Chondrocyte (in vitro differentiated cells): ENCODE results near the gene ZBTB5. TPM values are rescaled to one million over a fixed set of nuclear protein-coding genes. Genes with fewer than 3 reads are reported as not detected.

Experiments
- DNase-seq: peaks from one replicate; pipeline ENCODE4 v3.0.0; 2021; ENCODE audit warnings: mixed read lengths, low spot score
- H3K27ac Mint-ChIP-seq: one replicate; pipeline ENCODE4 v1.8.0; 2021; ENCODE audit warnings: mild to moderate bottlenecking, moderate library complexity, mixed read lengths; ENCODE audit not compliant: unreplicated experiment
- H3K27me3 Mint-ChIP-seq: 2 replicates; pipeline ENCODE4 v1.8.0; 2021; ENCODE audit warnings: low read depth, mixed read lengths
- H3K36me3 Mint-ChIP-seq: 2 replicates; pipeline ENCODE4 v1.8.0; 2021; ENCODE audit warnings: low read depth, mixed read lengths
- H3K4me1 Mint-ChIP-seq: 2 replicates; pipeline ENCODE4 v1.8.0; 2021; ENCODE audit warnings: low read depth, mild to moderate bottlenecking, mixed read lengths
- H3K4me3 Mint-ChIP-seq: one replicate; pipeline ENCODE4 v1.8.0; 2021; ENCODE audit warnings: mild to moderate bottlenecking, moderate library complexity, mixed read lengths; ENCODE audit not compliant: unreplicated experiment
- H3K9me3 Mint-ChIP-seq: 2 replicates; pipeline ENCODE4 v1.8.0; 2021; ENCODE audit warnings: low read depth, mixed read lengths
- total RNA-seq: library from RNA; stranded (reverse); gene quantifications from 3 replicates; pipeline ENCODE4 v1.2.1, GENCODE V29; 2021
- TF ChIP-seq, protein P1 (sequence below): fragments of 200-600 bp; sonication (generic); IDR thresholded peaks from 2 replicates; pipeline ENCODE4 v1.5.0; 2021; ENCODE audit warnings: antibody characterized with exemption, mild to moderate bottlenecking, moderate library complexity

The ZBTB5 gene
- total RNA-seq, 1 donor from 2014 or later, result 14.5 TPM

GRCh38 chr9:37410354-37410861, 54.8 kb downstream of the ZBTB5 start:
- Mint-ChIP-seq H3K4me3 (no peak overlapping the region), H3K27me3 (no peaks in the 10 kb centered on the region), H3K36me3 (no peaks in the 10 kb centered on the region), H3K27ac (no peak overlapping the region), H3K4me1 (peaks cover 20% of the 10 kb centered on the region), H3K9me3 (no peaks in the 10 kb centered on the region)
- TF ChIP-seq, protein P1, sequence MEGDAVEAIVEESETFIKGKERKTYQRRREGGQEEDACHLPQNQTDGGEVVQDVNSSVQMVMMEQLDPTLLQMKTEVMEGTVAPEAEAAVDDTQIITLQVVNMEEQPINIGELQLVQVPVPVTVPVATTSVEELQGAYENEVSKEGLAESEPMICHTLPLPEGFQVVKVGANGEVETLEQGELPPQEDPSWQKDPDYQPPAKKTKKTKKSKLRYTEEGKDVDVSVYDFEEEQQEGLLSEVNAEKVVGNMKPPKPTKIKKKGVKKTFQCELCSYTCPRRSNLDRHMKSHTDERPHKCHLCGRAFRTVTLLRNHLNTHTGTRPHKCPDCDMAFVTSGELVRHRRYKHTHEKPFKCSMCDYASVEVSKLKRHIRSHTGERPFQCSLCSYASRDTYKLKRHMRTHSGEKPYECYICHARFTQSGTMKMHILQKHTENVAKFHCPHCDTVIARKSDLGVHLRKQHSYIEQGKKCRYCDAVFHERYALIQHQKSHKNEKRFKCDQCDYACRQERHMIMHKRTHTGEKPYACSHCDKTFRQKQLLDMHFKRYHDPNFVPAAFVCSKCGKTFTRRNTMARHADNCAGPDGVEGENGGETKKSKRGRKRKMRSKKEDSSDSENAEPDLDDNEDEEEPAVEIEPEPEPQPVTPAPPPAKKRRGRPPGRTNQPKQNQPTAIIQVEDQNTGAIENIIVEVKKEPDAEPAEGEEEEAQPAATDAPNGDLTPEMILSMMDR, result no peak
- DNase-seq, result no peak

DNA sequence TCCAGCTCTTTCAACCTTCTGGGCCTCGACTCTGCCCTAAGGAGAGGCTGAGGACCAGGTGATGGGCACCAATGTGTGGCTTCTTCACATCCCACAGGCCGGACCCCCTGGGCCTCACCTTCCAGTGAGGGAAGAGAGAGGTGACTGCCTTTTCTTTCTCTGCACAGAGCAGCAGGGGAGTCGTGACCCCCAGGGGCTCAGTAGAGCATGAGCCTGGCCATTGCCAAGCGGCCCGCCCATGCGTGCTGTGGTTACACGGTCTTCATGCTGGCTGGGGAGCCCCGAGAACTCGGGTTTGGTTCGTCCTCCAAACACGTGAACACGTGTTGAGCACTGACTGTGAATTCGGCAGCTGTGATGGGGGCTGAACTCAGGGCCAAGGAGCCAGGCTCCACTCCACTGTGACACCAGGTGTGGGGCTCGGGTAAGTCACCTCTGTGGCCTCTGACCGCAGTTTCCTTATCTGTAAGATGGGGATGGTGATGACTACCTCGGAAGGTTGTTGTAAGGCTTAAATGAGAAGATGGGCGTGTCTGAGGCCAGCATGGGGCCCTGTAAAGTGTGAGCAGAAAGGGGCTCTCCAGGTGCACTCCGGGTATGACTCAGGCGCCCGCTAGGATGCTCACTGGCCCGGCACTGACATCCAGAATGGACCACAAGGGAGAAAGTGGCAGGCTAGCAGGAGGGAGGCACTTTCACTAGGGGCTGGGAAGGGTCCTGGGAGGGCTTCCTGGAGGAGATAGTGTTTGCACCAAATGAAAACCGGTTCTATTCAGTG, 56.1 kb downstream of the ZBTB5 start:
- peaks cover 17% of the 10 kb centered on the region for H3K4me1 Mint-ChIP-seq
- no peaks in the 10 kb centered on the region for H3K9me3 Mint-ChIP-seq
- H3K27me3 Mint-ChIP-seq, result no peaks in the 10 kb centered on the region
- H3K36me3 Mint-ChIP-seq, result no peaks in the 10 kb centered on the region
- DNase-seq, result no peak
- TF ChIP-seq, protein P1, result no peak
- H3K4me3 Mint-ChIP-seq, result no peak overlapping the region
- no peak overlapping the region for H3K27ac Mint-ChIP-seq

DNA sequence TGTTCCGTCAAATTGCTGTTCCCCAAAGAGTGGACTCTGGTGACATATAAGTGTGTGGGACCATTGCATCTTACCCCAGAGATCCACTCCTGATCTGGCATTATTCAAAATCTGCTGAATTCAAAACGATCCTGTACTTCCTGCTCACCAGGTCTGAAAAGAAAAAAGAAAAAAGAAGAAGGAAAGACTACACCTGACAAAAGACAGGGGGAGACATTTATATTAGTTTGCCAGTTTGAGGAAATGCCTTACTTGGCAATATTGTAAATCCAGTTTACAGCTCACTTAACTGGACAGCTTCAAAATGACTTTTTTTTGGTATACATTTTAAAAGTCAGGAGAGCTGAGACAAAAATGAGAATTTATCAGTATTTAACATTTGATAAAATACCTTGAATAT, 57.8 kb downstream of the ZBTB5 start:
- DNase-seq, result no peak
- TF ChIP-seq, protein P1, result peak; percentile 68
- H3K27ac Mint-ChIP-seq, result no peak overlapping the region
- peaks cover 8% of the 10 kb centered on the region for H3K4me1 Mint-ChIP-seq
- H3K36me3 Mint-ChIP-seq, result no peaks in the 10 kb centered on the region
- H3K4me3 Mint-ChIP-seq, result no peak overlapping the region
- no peaks in the 10 kb centered on the region for H3K27me3 Mint-ChIP-seq
- H3K9me3 Mint-ChIP-seq, result no peaks in the 10 kb centered on the region

DNA sequence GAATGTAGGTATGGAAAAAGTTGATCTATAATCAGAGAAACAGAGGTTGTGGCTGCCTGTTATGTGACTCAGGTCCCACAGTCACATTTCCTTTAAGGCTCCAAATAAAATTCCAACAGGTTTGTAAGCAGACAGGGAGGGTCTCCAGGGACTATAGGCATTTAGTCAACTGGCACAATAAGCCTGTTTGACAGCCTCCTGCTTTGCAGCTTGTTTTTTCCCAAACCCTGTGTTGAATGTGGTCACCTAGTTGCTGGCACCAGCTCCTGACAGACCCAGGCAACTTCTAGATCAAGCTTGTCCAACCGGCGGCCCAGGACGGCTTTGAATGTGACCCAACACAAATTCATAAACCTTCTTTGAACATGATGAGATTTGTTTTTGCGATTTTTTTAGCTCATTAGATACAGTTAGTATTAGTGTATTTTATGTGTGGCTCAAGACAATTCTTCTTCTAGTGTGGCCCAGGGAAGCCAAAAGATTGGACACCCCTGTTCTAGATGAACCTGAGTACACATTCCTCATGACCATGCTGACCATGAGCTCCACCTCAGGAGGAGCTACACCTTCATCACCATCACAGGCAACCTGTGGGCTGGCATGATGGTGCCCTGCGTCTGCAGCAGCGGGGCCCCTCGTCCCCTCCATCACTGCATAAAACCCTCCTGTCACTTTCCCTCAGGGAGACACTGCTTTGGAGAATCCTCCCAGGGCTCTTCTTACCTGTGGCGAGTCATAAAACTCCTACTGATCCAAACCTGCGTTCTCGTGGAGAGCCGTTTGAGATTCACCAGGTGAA, 58.4 kb downstream of the ZBTB5 start:
- no peak for DNase-seq
- Mint-ChIP-seq H3K4me1 (peaks cover 5% of the 10 kb centered on the region), H3K36me3 (no peaks in the 10 kb centered on the region), H3K9me3 (no peaks in the 10 kb centered on the region), H3K27me3 (no peaks in the 10 kb centered on the region), H3K27ac (no peak overlapping the region), H3K4me3 (no peak overlapping the region)
- TF ChIP-seq, protein P1, result no peak

DNA sequence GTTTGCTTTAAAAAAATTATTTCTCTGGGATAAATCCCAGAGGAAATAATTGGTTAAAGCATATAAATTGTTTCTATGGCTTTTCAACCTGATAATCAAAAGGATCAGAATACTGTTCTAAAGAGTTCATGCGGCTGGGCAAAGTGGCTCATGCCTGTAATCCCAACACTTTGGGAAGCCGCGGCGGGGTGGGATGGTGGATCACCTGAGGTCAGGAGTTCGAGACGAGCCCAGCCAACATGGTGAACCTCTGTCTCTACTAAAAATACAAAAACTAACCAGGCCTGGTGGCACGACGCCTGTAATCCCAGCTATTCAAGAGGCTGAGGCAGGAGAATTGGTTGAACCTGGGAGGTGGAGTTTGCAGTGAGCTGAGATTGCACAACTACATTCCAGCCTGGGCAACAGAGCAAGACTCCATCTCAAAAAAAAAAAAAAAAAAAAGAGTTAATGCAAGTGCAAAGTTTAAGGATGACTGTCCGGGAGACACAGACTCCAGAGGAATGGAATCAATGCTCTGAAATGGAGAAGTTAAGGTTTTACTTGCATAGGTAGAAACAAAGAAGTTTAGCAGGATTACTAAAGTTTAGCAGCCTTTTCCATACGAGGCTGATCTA, 59.4 kb downstream of the ZBTB5 start:
- H3K27me3 Mint-ChIP-seq, result no peaks in the 10 kb centered on the region
- no peak overlapping the region for H3K27ac Mint-ChIP-seq
- H3K4me1 Mint-ChIP-seq, result peaks cover 5% of the 10 kb centered on the region
- no peak overlapping the region for H3K4me3 Mint-ChIP-seq
- TF ChIP-seq, protein P1, result no peak
- no peak for DNase-seq
- no peaks in the 10 kb centered on the region for H3K9me3 Mint-ChIP-seq
- no peaks in the 10 kb centered on the region for H3K36me3 Mint-ChIP-seq
